Ureter (tissue), 1 donor: ENCODE results near the gene LTBR. TPM values are rescaled to one million over a fixed set of nuclear protein-coding genes. Genes with fewer than 3 reads are reported as not detected.
A peak's percentile ranks its signal among the peaks of the same experiment; 100 is the strongest.

Experiments used
- DNase-seq: peaks from one replicate; pipeline ENCODE4 v3.0.0-alpha.2; 2020; ENCODE audit warnings: low spot score
- total RNA-seq: library from RNA; stranded (reverse); gene quantifications from one replicate; pipeline ENCODE4 v1.2.4, GENCODE V29; 2023
- donor health status: DM: yes; HTN: yes; CAD: no.

Gene LTBR
- total RNA-seq, 1 donor from 2014 or later: 167 TPM

DNA sequence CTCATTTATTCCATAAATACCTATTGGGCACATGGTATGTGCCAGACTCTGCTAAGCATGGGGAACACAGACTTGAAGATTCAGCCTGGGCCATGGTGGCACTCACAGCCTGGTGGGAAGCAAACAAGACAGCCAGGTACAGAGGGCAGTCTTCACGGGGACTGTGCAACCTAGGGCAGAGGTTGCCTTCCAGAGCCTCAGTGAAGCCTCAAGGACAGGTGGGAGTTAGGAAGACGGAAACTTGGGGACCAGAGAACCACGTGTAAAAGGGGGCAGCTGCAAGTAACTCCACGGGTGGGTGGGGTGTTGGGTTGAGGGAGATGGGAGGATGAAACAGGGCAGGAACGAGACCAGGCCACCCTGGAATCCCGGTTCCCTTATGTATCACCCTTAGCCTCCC is 980 bp upstream of the LTBR start:
- DNase-seq: no peak

- no peak for DNase-seq
Observed at GRCh38 chr12:6384499-6385436, 806 bp downstream of the LTBR start.

DNA sequence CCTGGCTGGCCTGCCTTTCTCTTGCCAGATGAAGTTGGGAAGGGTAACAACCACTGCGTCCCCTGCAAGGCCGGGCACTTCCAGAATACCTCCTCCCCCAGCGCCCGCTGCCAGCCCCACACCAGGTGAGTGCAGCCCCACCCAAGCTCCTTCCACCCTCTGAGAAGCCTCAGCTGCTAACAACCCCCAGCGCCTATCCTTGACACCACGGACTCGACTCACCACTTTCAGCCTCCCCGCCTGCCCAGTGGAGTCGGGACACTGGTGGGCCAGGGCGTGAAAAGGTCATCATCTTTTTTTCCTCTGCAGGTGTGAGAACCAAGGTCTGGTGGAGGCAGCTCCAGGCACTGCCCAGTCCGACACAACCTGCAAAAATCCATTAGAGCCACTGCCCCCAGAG is 2.1 kb downstream of the LTBR start:
- no peak for DNase-seq

DNA sequence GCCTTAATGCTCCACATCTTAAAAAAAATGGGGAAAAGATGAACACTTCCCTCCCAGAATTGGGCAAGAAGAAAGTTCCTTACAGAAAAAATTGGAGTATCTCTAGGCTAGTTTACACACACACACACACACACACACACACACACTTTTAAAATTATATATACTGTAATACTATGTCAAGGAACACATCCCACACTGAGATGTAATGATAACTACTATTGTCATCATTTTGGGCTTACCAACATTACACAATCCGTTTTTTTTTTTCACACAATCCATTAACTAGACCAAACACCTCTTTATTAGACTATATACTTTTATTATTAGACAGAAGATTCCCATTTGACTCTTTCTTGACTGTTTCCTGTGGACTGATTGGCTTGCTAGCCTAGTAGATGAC is 2.5 kb downstream of the LTBR start:
- no peak for DNase-seq

GRCh38 chr12:6387541-6387940 is 3.6 kb downstream of the LTBR start:
- no peak for DNase-seq

DNA sequence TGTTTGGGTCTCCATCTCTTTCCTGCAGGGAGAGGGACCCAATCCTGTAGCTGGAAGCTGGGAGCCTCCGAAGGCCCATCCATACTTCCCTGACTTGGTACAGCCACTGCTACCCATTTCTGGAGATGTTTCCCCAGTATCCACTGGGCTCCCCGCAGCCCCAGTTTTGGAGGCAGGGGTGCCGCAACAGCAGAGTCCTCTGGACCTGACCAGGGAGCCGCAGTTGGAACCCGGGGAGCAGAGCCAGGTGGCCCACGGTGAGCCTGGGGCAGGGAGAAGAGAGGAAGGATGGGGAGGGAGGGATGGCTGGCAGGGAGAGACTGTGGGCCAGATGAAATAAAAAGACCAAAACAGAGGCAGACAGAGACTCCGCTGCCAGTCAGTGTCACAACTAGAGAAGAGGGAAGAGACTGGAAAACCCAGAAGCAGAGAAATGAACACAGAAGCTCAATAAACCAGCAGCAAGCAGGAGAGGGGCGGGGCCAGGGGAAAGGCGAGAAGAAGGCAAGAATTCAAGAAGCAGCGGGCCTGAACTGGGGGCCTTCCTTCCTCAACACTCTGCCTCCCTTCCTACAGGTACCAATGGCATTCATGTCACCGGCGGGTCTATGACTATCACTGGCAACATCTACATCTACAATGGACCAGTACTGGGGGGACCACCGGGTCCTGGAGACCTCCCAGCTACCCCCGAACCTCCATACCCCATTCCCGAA is 6.3 kb downstream of the LTBR start:
- DNase-seq: no peak

DNA sequence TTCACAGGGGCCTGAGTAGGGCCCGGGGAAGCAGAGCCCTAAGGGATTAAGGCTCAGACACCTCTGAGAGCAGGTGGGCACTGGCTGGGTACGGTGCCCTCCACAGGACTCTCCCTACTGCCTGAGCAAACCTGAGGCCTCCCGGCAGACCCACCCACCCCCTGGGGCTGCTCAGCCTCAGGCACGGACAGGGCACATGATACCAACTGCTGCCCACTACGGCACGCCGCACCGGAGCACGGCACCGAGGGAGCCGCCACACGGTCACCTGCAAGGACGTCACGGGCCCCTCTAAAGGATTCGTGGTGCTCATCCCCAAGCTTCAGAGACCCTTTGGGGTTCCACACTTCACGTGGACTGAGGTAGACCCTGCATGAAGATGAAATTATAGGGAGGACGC is 7.1 kb downstream of the LTBR start:
- no peak for DNase-seq

DNA sequence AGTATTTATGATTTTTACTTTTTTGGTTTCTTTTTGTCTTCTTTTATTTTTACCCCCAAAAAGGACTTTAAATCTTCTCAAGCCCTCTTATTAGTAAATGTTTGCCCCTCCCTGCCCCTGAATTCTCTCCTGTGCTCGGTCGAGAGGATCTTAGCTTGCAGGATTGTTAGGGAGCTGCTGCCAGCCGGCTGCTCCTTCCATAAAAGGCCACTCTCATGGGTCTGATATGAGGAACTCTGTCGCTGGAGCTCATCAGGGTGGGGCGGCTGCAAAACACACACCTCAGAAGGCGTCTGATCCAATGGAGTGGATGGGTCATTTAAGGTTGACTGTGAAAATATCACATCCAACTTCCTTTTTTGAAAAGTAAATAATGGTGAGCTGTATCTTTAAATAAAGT is 8.5 kb downstream of the LTBR start:
- DNase-seq: peak; percentile 73

DNA sequence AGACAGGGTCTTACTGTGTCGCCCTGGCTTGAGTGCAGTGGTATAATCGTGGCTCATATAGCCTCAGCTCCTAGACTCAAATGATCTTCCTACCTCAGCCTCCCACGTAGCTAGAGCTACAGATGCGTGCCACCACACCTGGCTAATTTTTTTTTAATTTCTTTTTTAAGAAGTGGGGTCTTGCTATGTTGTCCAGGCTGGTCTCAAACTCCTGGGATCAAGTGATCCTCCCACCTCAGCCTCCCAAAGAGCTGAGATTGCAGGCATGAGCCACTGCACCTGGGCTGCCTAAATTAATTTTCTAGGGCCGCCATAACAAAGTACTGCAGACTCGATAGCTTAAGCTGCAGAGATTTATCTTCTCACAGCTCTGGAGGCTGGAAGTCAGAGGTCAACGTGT is 9.1 kb downstream of the LTBR start:
- DNase-seq: no peak

DNA sequence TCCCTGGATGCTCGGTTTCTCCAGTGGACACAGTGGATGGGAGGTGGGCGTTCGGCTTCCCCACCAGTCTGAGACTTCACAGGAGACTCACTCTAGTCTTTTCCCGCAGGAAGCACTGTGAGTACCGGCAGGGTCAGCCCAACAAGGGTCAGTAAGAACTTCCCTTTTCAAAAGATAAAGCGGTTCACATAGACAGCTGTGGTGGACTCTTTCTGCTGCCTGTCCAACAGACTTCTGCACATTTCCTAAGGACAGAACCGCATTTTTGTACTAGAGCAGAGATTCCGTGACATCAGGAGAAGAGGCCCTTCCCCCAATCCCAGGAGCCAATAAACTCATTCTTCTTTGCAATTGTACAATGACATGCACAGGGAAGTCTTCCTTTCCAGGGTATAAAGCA is 10.4 kb downstream of the LTBR start:
- DNase-seq: no peak

- no peak for DNase-seq
Observed at GRCh38 chr12:6396031-6396430, 12.1 kb downstream of the LTBR start.

GRCh38 chr12:6399884-6400644 is 16.1 kb downstream of the LTBR start:
- DNase-seq: no peak

GRCh38 chr12:6404390-6404789 is 20.4 kb downstream of the LTBR start:
- DNase-seq: no peak

DNA sequence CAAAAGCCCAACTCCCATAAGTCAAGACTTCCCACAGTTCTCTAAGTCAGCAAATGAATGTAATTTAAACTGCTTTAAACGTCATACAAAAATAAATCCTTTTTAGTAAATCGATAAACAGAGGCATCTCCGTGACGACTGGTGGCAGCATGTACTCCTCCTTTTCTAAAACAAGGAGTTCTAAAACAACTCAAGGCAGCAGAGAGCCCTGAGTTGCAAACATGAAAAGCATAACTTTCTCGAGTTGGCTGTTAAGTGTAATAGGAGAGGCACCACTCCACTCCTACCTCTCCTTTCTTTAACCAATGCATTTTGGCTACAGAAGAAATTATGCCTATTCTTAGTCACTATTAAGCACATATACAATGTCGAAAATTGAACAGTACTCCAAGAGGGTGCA is 22.0 kb downstream of the LTBR start:
- no peak for DNase-seq

GRCh38 chr12:6407236-6407954 is 23.4 kb downstream of the LTBR start:
- DNase-seq: no peak

DNA sequence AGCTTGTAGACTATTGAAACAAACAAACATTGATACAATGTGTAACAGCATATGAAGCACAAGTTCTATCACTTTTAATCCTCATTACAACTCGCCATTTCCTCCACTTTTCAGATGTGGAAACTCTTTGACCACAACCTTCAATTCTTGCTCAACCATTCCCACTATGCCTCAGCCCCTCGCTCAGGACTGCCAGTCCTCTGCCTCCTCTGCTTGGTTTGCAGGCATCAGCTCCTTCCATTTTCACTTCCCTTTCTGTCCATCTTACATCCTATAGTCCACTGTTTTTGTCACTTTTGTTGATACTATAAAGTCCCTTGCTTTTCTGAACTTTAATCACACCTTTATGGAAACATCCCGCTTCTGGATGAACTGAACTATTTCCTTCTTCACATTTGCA is 32.6 kb downstream of the LTBR start:
- no peak for DNase-seq

GRCh38 chr12:6418796-6419195 is 34.8 kb downstream of the LTBR start:
- no peak for DNase-seq

DNA sequence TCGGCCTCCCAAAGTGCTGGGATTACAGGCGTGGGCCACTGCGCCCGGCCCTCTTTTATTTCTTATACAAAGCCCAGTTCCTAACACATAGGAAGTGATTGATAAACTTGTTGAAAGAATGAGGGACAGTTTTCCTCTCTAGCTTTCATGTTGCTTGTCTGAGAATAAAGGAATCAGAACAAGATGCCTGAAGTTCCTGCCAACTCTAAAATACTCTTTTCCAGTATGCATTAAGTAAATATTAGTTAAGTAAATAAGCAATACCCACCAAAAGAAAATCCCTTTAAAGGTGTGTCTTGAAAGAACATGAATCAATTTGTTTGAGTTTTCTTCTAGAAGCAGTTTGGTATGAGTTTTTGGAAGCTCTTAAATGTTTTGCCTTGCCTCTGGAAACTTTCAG is 36.4 kb downstream of the LTBR start:
- no peak for DNase-seq

GRCh38 chr12:6423267-6424007 is 39.5 kb downstream of the LTBR start:
- peak; percentile 87 for DNase-seq

DNA sequence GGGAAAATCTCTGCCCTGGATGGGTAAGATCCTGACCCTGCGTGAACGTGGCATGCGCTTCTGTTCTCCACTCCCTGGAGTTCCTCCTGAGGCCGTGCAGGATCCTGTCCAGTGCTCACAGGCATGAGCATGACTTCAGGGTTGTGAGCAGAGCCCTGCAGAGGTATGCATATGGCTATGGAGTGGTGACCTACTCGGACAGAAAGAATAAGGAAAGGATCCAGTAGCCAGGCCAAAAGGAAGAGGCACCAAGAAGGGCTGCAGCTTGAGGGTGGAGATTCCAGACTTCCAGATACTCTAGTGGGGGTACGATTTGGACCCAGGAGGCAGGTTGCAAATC is 40.0 kb downstream of the LTBR start:
- DNase-seq: no peak

DNA sequence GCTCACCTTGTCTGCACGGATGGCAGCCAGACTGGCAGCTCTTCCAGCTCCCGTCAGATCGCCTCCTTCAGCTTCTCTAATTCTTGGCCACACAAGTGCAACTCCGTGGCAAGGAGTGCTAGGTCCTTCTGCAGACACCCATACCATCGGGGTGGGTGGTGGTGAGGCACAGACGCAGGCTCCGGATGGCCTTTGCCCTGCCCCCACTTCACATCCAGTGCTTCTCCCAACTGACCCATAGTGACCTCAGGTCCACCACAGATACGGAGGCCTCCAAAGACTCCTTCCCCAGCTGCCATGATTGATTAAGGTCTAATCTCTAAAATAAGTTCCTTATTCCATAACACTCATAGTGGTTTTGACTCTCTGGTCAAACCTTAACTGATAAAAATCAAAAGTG is 40.9 kb downstream of the LTBR start:
- no peak for DNase-seq
